GM18861 (cell line): ENCODE results near the gene HLF.

ENCODE experiments used
- ATAC-seq: cut with Tn5 transposase; IDR thresholded peaks from one replicate; pipeline ENCODE4 v1.9.1; 2021; ENCODE audit not compliant: unreplicated experiment

Gene HLF

GRCh38 chr17:55288356-55289105 is 23.8 kb downstream of the HLF start:
- ATAC-seq: no peak

GRCh38 chr17:55289106-55289446 is 24.3 kb downstream of the HLF start:
- no peak for ATAC-seq

- no peak for ATAC-seq
These were observed 25.2 kb downstream of the HLF start for GRCh38 chr17:55289978-55290377.

- ATAC-seq: no peak
These were observed 25.8 kb downstream of the HLF start for GRCh38 chr17:55290492-55291113.

GRCh38 chr17:55291114-55291507 is 26.4 kb downstream of the HLF start:
- no peak for ATAC-seq

- no peak for ATAC-seq
These were observed 27.3 kb downstream of the HLF start for GRCh38 chr17:55292094-55292493.

GRCh38 chr17:55294042-55294751 is 29.4 kb downstream of the HLF start:
- ATAC-seq: no peak

- ATAC-seq: peak; percentile 84
These were observed 30.8 kb downstream of the HLF start for GRCh38 chr17:55295411-55296170.

GRCh38 chr17:55296171-55296695 is 31.5 kb downstream of the HLF start:
- no peak for ATAC-seq

- ATAC-seq: no peak
These were observed 31.9 kb downstream of the HLF start for GRCh38 chr17:55296699-55297098.

- ATAC-seq: no peak
These were observed 33.5 kb downstream of the HLF start for GRCh38 chr17:55298111-55298730.

- ATAC-seq: no peak
These were observed 34.5 kb downstream of the HLF start for GRCh38 chr17:55299162-55299838.

- no peak for ATAC-seq
These were observed 35.1 kb downstream of the HLF start for GRCh38 chr17:55299890-55300289.

GRCh38 chr17:55300479-55301290 is 35.9 kb downstream of the HLF start:
- no peak for ATAC-seq

GRCh38 chr17:55301521-55302406 is 37.0 kb downstream of the HLF start:
- ATAC-seq: no peak

- ATAC-seq: no peak
These were observed 37.6 kb downstream of the HLF start for GRCh38 chr17:55302407-55302787.

- ATAC-seq: no peak
These were observed 38.3 kb downstream of the HLF start for GRCh38 chr17:55303008-55303493.

- no peak for ATAC-seq
These were observed 39.0 kb downstream of the HLF start for GRCh38 chr17:55303701-55304145.
